Islet of Langerhans (tissue), 1 donor: ENCODE measurements around the gene APPL1.
"Not testable (repeated sequence)": the region's sequence is repeated elsewhere in the genome, so short reads cannot be mapped to it uniquely, and the experiment has no call there.

Experiments used
- FAIRE-seq: peaks from one replicate; lab custom pipeline; 2011; peaks lifted over from hg19 to GRCh38; lab: Jason Lieb, UNC

APPL1 gene

DNA sequence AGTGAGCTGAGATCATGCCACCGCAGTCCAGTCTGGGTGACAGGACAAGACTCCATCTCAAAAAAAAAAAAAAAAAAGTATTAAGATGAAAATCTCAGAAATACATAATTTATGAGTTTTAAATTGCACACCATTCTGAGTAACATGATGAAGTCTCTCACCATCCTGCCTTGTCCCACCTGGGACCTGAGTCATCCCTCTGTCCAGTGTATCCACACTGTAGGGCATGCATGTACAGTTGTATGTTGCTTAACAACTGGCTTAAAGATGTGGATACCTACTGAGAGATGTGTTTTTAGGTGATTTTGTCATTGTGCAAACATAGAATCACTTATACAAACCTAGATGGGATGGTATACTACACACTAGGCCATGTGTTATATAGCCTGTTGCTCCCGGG lies 47.9 kb downstream of the APPL1 start:
- no peak for FAIRE-seq

DNA sequence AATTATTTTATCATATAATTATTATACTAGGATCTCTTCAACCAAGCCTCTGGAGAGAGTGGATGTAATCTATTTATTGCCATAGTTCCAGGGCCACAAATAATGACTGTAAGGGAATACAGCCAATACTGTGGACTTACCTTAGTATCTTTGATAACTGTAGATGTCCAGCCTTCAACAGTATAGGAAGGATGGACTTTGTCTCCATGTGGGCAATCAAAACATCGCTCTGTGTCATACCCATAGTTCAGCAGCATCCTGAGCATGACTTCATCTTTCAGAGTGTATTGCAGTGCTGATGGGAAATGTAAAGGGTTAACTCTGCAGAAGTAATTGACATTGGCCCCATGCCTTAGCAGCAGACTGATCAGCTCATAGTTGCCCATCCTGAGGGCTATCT lies 50.7 kb downstream of the APPL1 start:
- FAIRE-seq = no peak

DNA sequence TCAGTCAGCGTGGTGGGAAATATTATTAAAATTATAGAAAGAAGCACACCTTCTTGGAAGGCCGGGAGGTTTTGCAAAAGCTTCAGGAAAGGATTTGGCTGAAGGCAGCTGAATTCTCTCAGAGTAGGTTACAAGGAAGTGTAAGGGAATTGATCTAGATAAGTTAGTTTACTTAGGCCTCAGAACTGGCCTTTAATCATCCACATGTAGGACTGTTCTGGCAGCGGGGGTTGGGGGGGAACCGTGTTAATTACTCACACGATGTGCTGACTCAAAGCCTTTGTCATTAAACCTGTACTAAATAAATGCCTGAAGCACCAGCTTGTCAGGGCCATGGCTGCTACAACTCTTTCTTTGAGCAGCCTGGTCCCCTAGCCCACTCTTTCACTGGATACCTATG lies 52.2 kb downstream of the APPL1 start:
- FAIRE-seq = no peak

DNA sequence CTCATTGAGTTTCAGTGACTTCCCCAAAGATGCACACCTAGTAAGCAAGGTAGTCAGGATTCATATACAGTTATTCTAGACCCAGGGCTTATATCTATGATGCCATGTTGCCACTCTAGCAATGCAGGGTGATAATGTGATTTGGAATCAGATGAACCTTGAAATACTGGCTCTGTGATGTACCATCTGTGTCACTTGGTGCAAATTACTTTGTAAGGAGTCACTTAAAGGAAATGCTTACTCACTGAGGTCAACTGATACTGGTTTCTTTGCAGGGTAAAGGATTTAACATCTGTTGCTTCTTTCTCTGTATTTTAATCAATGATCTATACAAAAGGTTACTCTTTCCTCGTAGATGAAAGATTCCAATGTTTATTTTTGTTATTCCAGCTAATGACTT lies 54.2 kb downstream of the APPL1 start:
- FAIRE-seq = no peak

DNA sequence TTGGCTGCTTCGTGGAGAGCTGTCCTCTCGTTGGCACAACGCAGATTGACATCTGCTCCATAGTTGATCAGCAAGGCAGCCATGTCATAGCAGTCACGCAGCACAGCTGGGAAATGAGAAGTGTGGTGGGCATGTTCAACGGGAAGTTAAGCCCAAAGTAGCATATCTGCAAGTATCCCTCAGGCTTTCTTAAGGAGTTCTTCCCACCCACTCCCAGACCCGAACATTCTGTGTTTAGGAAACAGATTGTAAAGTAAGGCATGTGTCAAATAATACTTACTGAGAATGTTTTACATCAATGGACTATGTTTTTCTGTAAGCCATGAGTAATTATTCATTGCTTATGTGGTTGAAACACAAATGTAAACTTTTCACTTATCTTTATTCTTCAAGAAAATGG lies 55.8 kb downstream of the APPL1 start:
- no peak for FAIRE-seq

DNA sequence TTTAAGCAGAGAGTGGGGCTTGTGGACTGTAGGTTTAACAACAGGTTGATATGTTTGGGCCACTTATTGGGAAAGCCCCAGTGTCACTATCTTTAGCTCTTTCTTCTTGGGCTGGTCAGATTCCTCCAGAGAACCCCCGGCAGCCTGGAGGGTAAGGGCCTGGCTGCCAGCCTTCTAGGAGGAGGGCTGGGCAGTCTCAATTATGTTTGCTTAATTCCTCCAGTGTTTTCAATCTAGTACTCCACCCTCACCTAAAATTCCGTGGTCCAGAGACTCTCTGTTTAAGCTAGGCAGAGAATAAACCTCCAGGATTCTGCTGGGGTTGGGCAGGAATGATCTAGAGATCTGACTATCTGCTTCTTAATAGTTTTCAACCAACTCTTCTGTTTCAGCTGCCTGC lies 59.7 kb downstream of the APPL1 start:
- no peak for FAIRE-seq

DNA sequence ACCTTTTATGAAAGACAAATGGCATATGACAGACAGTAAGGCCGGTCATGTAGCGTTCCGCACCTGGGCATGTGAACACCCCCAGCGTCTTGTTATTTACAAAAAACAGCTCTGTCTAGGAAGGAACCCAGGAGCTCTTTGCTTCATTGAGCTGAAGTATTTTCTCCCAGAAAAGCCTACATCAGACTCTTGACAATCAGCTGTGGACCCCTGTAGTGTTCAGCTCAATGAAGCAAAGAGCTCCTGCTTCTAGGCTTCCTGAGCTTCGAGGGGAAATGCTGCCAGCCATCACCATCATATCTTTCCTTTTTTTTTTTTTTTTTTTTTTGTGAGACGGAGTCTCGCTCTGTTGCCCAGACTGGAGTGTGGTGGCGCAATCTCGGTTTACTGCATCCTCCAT lies 60.9 kb downstream of the APPL1 start:
- FAIRE-seq = no peak

DNA sequence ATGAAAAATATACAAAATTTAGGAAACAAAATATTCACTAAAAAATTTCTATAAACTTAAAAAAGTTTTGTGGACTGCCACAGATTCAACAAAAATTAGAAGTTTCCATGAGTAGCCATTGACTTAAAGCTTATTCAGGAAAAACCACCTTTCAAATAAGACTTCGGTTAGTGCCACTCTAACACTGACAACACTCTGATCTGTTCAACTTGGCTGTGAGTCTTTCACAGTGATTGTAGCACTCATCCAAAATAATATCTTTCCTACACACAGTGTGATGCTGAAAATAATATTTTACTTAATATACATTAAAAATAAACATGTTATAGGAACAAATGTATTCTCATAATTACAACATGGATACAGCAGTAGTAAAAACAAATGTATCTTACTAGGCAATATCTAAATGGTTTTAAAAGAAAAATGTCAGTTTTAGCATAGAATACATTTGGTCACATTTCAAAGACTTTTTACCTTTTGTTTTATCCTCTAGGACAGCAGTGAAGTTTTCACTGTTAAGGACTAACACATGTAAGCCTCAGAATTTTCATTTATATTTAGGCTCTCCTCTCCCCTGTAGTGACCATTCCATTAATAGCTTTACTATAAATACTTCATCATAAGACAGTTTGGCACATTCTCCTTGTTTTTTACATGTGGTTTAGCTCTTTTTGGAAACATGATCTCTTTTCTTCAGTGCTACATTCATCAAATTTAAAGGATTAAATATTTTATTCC lies 64.8 kb downstream of the APPL1 start, which contains the start of gene ASB14:
Gene ASB14 (minus strand): TSS at position 527 of the 738 bp plus-strand sequence. CDS start 652 bp downstream, outside the sequence.
- FAIRE-seq = no peak

DNA sequence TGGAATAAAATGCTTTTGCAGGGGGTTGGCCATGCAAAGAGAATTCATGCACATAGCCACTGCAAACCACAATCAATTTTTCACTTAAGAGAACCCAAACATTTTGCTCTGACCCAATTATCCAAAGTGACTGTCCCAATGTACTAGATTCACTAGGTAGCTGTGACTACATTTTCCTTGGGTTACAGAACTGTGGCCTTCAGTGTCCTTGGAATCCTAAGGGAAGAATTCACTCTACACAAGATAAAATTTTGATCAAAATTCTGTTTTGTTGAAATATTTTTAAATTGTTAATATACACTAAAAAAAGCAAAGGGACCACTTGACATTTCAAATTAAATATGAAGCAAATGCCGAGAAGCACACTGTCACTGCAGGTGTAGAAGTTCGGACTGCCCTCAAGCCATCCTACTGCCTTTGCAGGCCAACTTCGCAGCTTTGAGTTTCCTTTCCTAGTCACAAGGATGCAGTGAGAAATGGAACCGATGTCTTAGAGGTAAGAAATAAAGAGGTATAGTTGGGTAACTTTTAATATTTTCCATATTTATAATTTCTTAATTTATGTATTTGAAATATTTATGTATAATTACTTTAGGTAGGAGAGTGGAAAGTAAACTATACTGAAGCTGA lies 65.5 kb downstream of the APPL1 start:
- no peak for FAIRE-seq

DNA sequence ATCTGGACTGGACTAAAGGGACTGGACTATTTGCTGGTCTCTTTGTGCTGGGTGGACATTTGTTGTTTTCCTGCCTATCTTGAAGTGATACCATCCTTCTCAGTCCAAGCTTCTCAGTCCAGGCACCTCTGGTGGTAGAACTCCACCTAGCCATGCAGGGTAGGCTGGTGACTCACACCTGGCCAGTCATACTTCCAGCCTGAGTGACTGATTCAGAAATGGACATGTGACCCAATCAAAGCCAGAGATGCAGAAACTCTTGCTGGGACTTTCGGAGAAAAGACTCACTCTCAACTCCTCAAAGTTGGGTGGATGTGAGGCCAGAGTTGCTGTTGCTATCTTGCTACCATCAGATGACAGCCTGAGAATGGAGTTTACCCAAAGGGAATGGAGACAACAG lies 70.5 kb downstream of the APPL1 start:
- FAIRE-seq = no peak

DNA sequence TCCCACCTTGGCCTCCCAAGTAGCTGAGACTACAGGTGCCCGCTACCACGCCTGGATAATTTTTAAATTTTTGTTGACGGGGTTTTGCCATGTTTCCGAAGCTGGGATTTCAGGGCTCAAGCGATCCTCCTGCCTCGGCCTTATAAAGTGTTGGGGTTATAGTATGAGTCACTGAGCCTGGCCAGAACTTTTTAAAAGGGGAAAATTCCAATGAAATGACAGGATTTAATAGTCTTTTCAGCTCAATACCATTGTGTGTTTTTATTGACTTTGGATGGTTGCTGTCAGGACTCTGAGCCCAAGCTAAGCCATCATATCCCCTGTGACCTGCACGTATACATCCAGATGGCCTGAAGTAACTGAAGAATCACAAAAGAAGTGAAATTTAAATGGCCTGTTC lies 76.0 kb downstream of the APPL1 start:
- FAIRE-seq = not testable (repeated sequence)

DNA sequence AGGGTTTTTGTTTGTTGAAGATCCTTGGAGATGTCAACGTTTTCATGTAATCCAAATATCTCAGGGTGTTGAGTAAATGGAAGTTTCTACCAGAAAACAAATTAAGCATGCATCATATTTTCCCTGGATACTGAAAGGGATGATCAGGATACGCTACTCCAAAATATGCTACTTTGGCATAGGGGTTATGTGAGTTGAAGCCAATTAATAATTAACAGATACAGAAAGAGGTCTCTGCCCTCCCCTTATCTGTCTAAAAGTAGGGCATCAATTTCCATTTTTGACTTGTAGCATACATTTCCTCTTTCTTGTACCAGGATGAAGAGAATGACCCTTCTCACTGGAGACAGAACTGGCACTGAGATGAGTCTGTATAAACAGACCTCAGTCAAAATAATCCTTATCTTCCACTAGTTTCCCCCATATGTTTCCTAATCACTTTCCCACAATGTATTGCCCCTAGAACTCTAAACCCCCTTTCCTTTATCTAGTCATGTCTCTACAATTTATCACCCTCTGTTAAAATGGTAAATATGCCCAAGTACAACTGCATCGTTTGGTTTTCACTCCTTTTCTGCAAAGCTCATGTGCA lies 82.3 kb downstream of the APPL1 start:
- FAIRE-seq = no peak

DNA sequence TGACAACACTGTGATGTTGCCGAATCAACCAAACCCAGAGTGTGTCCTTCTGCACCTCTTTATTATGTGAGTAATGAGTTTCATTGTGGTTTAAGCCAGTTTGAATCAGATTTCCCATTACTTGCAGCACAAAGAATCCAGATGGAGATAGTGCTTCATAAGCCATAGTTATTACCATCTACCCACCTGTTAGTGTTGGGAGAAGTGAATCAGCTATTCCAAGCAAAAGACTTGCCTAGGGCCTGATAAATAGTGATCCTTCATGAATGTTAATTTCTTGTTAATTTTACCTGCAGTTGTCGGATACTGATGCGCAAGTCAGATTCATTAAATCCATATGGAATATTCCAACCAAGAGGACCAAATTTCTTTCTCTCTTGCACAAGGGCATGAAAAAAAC lies 86.7 kb downstream of the APPL1 start:
- FAIRE-seq = no peak
